ENCODE results near the gene CRYGA.
"Not testable (repeated sequence)": the region's sequence is repeated elsewhere in the genome, so short reads cannot be mapped to it uniquely, and the experiment has no call there.

Gene CRYGA

DNA sequence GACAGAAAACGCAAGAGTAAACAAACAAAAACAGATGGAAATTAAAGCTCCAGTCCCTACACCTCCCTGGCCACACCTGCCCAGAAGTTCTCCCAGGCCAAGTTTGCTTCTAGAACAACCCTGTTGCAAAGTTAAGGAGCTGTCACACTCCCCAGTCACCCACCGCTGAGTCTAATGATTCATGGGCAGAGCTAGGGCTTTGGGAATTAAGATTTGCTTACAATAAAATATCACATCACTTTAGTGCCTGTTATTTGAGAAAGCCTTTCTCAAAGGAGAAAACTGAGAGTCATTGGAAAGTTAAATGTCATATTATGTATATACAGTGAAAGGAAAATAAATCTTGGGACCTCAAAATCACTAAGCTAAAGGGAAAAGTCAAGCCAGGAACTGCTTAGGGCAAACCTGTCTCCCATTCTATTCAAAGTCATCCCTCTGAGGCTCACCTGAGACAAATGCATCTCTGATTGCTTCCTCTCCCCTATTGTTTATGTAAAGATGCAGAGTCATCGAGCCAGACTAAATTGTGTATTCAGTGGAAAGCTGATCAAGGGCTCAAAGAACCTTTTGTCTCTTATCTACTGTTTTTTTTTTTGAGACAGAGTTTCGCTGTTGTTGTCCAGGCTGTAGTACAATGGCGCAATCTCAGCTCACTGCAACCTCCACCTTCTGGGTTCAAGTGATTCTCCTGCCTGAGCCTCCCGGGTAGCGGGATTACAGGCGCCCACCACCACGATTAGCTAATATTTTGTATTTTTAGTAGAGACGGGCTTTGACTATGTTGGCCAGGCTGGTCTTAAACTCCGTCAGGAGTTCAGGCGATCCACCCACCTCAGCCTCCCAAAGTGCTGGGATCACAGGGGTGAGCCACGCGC is 20.2 kb downstream of the CRYGA start:
- Histone ChIP-seq H3K9me3 (ENCODE audit: insufficient read depth, low read length) (no peaks in the 10 kb centered on the region), H3K4me2 (ENCODE audit: low read length) (no peak overlapping the region), H3K36me3 (replicated peaks; ENCODE audit: low read depth, low read length) (no peaks in the 10 kb centered on the region), H3K4me3 (ENCODE audit: low read length) (no peak overlapping the region), H2AFZ (ENCODE audit: low read depth, low read length) (no peak overlapping the region), H4K20me1 (ENCODE audit: insufficient read depth, low read length) (no peaks in the 10 kb centered on the region), H3K79me2 (ENCODE audit: low read length) (no peaks in the 10 kb centered on the region), H3K27me3 (ENCODE audit: low read depth, low read length) (no peaks in the 10 kb centered on the region), H3K4me1 (ENCODE audit: low read length) (no peaks in the 10 kb centered on the region), H3K9ac (ENCODE audit: low read length) (no peak overlapping the region), H3K27ac (ENCODE audit: low read length) (no peak overlapping the region)
- TF ChIP-seq EZH2phosphoT487 (IDR thresholded peaks at IDR 0.05; ENCODE audit: low read depth) = no peak

DNA sequence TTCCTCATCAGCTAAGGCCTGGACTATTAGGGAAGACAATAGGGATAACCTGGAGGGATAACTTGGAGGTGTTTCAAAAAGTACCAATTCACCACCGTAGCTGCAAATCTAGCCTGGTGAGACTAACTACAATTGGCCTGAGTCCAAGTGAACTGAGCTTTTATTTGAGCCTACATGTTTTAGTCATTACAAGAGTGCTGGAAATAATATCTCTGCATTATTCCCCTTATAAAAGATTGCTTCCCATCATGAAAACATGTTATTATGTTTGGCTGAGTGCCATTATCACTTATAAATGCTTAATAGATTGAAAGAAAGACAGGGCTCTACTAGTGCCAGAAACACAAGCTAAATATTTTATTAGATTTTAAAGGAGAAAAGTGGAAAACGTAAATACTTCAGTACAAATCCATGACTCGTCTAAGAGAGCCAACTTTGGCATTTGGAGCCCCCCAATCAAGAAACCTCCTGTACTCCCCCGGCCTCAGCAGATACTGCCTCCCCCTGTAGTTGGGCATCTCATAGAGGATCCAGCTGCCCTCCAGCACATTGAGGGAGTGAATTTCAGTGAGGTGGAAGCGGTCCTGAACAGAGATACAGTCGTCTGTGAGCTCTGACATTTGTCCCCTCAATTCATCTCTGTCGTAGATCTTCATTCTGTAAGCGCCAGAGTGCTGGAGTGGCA is 21.0 kb downstream of the CRYGA start:
- H2AFZ ChIP-seq (ENCODE audit: low read depth, low read length) = no peak overlapping the region
- TF ChIP-seq, protein P1, sequence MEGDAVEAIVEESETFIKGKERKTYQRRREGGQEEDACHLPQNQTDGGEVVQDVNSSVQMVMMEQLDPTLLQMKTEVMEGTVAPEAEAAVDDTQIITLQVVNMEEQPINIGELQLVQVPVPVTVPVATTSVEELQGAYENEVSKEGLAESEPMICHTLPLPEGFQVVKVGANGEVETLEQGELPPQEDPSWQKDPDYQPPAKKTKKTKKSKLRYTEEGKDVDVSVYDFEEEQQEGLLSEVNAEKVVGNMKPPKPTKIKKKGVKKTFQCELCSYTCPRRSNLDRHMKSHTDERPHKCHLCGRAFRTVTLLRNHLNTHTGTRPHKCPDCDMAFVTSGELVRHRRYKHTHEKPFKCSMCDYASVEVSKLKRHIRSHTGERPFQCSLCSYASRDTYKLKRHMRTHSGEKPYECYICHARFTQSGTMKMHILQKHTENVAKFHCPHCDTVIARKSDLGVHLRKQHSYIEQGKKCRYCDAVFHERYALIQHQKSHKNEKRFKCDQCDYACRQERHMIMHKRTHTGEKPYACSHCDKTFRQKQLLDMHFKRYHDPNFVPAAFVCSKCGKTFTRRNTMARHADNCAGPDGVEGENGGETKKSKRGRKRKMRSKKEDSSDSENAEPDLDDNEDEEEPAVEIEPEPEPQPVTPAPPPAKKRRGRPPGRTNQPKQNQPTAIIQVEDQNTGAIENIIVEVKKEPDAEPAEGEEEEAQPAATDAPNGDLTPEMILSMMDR (IDR thresholded peaks at IDR 0.05; ENCODE audit: low read depth, low read length) = no peak
- no peak for TF ChIP-seq EZH2phosphoT487 (IDR thresholded peaks at IDR 0.05; ENCODE audit: low read depth)
- H3K4me2 ChIP-seq (ENCODE audit: low read length) = no peak overlapping the region
- H3K36me3 ChIP-seq (replicated peaks; ENCODE audit: low read depth, low read length) = no peaks in the 10 kb centered on the region
- no peak overlapping the region for H3K27ac ChIP-seq (ENCODE audit: low read length)
- H3K9me3 ChIP-seq (ENCODE audit: insufficient read depth, low read length) = no peaks in the 10 kb centered on the region
- no peak overlapping the region for H3K4me3 ChIP-seq (ENCODE audit: low read length)
- H4K20me1 ChIP-seq (ENCODE audit: insufficient read depth, low read length) = no peaks in the 10 kb centered on the region
- H3K4me1 ChIP-seq (ENCODE audit: low read length) = no peaks in the 10 kb centered on the region
- no peaks in the 10 kb centered on the region for H3K27me3 ChIP-seq (ENCODE audit: low read depth, low read length)
- no peaks in the 10 kb centered on the region for H3K79me2 ChIP-seq (ENCODE audit: low read length)
- no peak overlapping the region for H3K9ac ChIP-seq (ENCODE audit: low read length)

DNA sequence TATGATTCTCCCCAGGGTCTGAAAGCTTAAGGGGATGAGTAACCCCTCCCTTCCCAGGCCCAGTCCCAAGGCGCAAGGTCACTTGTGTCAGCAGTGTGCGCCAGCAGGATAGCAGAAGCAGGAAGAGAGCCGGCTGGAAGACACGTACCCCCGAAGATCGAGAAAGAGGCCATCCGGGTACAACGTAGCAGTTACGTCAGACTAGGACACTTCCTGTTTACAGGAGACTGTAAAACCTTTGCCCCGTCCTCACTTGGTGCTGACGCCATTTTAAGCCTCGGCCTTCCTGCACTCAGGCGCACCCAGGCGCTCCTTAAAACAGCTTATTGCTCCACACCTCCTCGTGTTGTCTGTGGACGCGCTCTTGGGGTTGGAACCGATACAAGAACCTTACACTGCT is 23.9 kb downstream of the CRYGA start:
- H2AFZ ChIP-seq (ENCODE audit: low read depth, low read length) = no peak overlapping the region
- no peaks in the 10 kb centered on the region for H3K27me3 ChIP-seq (ENCODE audit: low read depth, low read length)

DNA sequence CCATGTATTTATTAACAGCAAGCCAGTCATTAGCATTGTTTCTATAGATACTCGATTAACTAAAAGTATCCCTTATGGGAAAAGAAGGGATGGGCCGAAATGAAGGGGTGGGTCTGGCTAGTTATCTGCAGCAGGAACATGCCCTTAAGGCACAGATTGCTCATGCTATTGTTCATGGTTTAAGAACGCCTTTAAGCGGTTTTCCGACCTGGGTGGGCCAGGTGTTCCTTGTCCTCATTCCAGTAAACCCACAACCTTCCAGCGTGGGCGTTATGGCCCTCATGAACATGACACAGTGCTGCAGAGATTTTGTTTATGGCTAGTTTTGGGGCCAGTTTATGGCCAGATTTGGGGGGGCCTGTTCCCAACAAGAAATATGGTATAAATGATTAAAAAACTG is 25.1 kb downstream of the CRYGA start:
- H3K27ac ChIP-seq (ENCODE audit: low read length); H3K27me3 ChIP-seq (ENCODE audit: low read depth, low read length); H3K9me3 ChIP-seq (ENCODE audit: insufficient read depth, low read length); H3K4me3 ChIP-seq (ENCODE audit: low read length); H3K36me3 ChIP-seq (replicated peaks; ENCODE audit: low read depth, low read length); H4K20me1 ChIP-seq (ENCODE audit: insufficient read depth, low read length); H3K79me2 ChIP-seq (ENCODE audit: low read length); H3K4me1 ChIP-seq (ENCODE audit: low read length); H3K9ac ChIP-seq (ENCODE audit: low read length); H2AFZ ChIP-seq (ENCODE audit: low read depth, low read length); H3K4me2 ChIP-seq (ENCODE audit: low read length): not testable (repeated sequence)

More for the DNA sequence above, 23.9 kb downstream of the CRYGA start:
- Histone ChIP-seq H3K27ac (ENCODE audit: low read length) (no peak overlapping the region), H3K4me2 (ENCODE audit: low read length) (no peak overlapping the region), H3K9me3 (ENCODE audit: insufficient read depth, low read length) (no peaks in the 10 kb centered on the region), H4K20me1 (ENCODE audit: insufficient read depth, low read length) (no peaks in the 10 kb centered on the region), H3K79me2 (ENCODE audit: low read length) (no peaks in the 10 kb centered on the region), H3K4me3 (ENCODE audit: low read length) (no peak overlapping the region), H3K4me1 (ENCODE audit: low read length) (no peaks in the 10 kb centered on the region), H3K36me3 (replicated peaks; ENCODE audit: low read depth, low read length) (no peaks in the 10 kb centered on the region), H3K9ac (ENCODE audit: low read length) (no peak overlapping the region)
- no peak for TF ChIP-seq EZH2phosphoT487 (IDR thresholded peaks at IDR 0.05; ENCODE audit: low read depth)
- TF ChIP-seq, protein P1 (IDR thresholded peaks at IDR 0.05; ENCODE audit: low read depth, low read length) = no peak

DNA sequence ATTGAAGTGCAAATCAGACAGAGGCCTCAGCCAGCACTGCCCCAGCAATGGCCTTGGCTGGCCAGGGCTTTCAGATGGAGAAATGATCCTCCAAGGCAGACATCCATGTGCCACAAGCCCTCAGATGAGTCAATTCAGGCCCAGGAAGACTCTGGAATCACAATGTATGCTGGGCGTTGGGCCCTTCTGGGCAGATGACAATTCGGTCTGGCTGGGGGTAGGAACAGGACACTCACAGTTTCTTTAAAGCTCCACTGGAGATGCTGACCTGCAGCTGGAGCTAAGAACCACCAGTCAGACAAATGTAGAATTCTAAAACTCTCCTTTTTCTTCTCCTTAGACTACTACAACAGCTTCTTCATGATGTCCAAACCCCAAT is 26.7 kb downstream of the CRYGA start:
- no peak overlapping the region for H2AFZ ChIP-seq (ENCODE audit: low read depth, low read length)
- H3K79me2 ChIP-seq (ENCODE audit: low read length) = no peaks in the 10 kb centered on the region
- no peak overlapping the region for H3K4me2 ChIP-seq (ENCODE audit: low read length)
- H3K27me3 ChIP-seq (ENCODE audit: low read depth, low read length) = no peaks in the 10 kb centered on the region
- H4K20me1 ChIP-seq (ENCODE audit: insufficient read depth, low read length) = no peaks in the 10 kb centered on the region
- no peaks in the 10 kb centered on the region for H3K9me3 ChIP-seq (ENCODE audit: insufficient read depth, low read length)
- no peak overlapping the region for H3K9ac ChIP-seq (ENCODE audit: low read length)
- TF ChIP-seq, protein P1 (IDR thresholded peaks at IDR 0.05; ENCODE audit: low read depth, low read length) = no peak
- no peak for TF ChIP-seq EZH2phosphoT487 (IDR thresholded peaks at IDR 0.05; ENCODE audit: low read depth)
- no peak overlapping the region for H3K27ac ChIP-seq (ENCODE audit: low read length)
- H3K36me3 ChIP-seq (replicated peaks; ENCODE audit: low read depth, low read length) = no peaks in the 10 kb centered on the region
- no peaks in the 10 kb centered on the region for H3K4me1 ChIP-seq (ENCODE audit: low read length)
- H3K4me3 ChIP-seq (ENCODE audit: low read length) = no peak overlapping the region

All from OCI-LY3 (cell line).